Parathyroid adenoma (tissue), 2 donors: ENCODE data around the gene SH3BP2.

ENCODE experiments used
- H2AFZ ChIP-seq: fragments of 300-600 bp; sonication (generic); one replicate; pipeline ENCODE4 v1.7.0; 2017; ENCODE audit warnings: antibody characterized with exemption, mild to moderate bottlenecking
- H3K27ac ChIP-seq: fragments of 300-600 bp; sonication (generic); one replicate; pipeline ENCODE4 v1.7.0; 2017
- H3K27me3 ChIP-seq: fragments of 300-600 bp; sonication (generic); one replicate; pipeline ENCODE4 v1.7.0; 2017; ENCODE audit warnings: low read length; ENCODE audit not compliant: control insufficient read depth, insufficient read depth
- H3K36me3 ChIP-seq: fragments of 300-600 bp; sonication (generic); one replicate; pipeline ENCODE4 v1.7.0; 2017; ENCODE audit warnings: low read length; ENCODE audit not compliant: control insufficient read depth, insufficient read depth
- H3K4me1 ChIP-seq: fragments of 300-600 bp; sonication (generic); one replicate; pipeline ENCODE4 v1.7.0; 2017; ENCODE audit warnings: control low read depth
- H3K4me2 ChIP-seq: fragments of 300-600 bp; sonication (generic); one replicate; pipeline ENCODE4 v1.7.0; 2017; ENCODE audit warnings: low read length
- H3K4me3 ChIP-seq: fragments of 300-600 bp; sonication (generic); one replicate; pipeline ENCODE4 v1.7.0; 2017; ENCODE audit warnings: low read depth, low read length
- H3K79me2 ChIP-seq: fragments of 300-600 bp; sonication (generic); one replicate; pipeline ENCODE4 v1.7.0; 2017; ENCODE audit warnings: control low read depth
- H3K9ac ChIP-seq: fragments of 300-600 bp; sonication (generic); one replicate; pipeline ENCODE4 v1.7.0; 2017; ENCODE audit warnings: mild to moderate bottlenecking
- H3K9me3 ChIP-seq: fragments of 300-600 bp; sonication (generic); one replicate; pipeline ENCODE4 v1.7.0; 2017; ENCODE audit warnings: low read length; ENCODE audit not compliant: control insufficient read depth
- TF ChIP-seq, protein P1 (sequence below): fragments of 300-600 bp; sonication (generic); IDR thresholded peaks from one replicate; pipeline ENCODE4 v1.7.0; 2017; ENCODE audit warnings: antibody characterized with exemption, mild to moderate bottlenecking
- donor health status: primary hyperparathyroidism.

The SH3BP2 gene, protein sequence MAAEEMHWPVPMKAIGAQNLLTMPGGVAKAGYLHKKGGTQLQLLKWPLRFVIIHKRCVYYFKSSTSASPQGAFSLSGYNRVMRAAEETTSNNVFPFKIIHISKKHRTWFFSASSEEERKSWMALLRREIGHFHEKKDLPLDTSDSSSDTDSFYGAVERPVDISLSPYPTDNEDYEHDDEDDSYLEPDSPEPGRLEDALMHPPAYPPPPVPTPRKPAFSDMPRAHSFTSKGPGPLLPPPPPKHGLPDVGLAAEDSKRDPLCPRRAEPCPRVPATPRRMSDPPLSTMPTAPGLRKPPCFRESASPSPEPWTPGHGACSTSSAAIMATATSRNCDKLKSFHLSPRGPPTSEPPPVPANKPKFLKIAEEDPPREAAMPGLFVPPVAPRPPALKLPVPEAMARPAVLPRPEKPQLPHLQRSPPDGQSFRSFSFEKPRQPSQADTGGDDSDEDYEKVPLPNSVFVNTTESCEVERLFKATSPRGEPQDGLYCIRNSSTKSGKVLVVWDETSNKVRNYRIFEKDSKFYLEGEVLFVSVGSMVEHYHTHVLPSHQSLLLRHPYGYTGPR

DNA sequence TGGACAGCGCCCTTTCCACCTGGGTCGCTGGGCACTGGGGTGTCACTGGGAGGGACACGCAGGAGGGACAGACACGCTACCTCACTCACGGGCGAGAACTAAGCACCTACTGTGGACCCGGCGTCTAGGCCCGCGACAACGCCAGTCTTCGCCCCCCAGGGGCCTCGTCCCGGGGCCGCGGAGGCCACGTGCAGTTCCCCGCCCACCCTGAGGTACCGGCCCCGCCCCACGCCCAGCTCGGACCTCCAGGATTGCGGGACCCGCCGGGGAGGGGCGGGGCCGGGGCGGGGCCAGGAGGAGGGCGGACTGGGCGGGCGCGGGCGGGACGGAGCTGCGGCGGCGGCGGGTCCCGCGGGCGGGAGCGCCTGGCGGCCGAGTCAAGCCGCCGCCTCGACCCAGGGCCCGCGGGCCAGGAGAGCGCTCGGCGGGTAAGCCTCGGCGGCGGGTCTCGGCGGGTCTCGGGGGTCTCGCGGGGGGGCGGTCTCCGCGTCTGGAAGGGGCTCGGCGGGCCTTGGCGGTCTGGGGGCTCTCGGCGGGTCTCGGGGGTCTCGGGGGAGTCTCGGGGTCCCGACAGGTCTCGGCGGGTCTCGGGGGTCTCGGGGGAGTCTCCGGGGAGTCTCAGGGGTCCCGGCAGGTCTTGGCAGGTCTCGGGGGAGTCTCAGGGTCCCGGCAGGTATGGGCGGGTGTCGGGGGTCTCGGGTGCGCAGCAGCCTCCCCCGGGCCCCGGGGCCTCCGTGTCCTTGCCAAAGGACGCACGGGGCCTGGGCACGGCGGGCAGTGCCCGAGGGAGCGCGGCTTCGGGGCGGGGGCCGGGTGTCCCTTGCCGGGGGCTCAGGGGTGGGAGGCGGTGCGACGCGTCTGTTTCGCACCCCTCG, at the start of gene SH3BP2:
Gene SH3BP2, plus strand, starts transcription at position 375 of the 875 bp plus-strand sequence. CDS start 27,533 bp downstream, outside the sequence.
- H3K4me2 ChIP-seq, result peak within 1 kb of the TSS; percentile 88
- peaks cover 36% of the 10 kb centered on the region for H3K4me1 ChIP-seq

GRCh38 chr4:2743518-2744445, 49.1 kb upstream of the SH3BP2 start:
- Histone ChIP-seq H3K4me1 (no peaks in the 10 kb centered on the region), H3K4me3 (no peak overlapping the region), H2AFZ (no peak overlapping the region), H3K4me2 (no peak overlapping the region), H3K9ac (no peak overlapping the region), H3K27me3 (no peaks in the 10 kb centered on the region), H3K36me3 (no peaks in the 10 kb centered on the region), H3K27ac (no peak overlapping the region), H3K79me2 (no peaks in the 10 kb centered on the region), H3K9me3 (no peaks in the 10 kb centered on the region)
- TF ChIP-seq, protein P1, sequence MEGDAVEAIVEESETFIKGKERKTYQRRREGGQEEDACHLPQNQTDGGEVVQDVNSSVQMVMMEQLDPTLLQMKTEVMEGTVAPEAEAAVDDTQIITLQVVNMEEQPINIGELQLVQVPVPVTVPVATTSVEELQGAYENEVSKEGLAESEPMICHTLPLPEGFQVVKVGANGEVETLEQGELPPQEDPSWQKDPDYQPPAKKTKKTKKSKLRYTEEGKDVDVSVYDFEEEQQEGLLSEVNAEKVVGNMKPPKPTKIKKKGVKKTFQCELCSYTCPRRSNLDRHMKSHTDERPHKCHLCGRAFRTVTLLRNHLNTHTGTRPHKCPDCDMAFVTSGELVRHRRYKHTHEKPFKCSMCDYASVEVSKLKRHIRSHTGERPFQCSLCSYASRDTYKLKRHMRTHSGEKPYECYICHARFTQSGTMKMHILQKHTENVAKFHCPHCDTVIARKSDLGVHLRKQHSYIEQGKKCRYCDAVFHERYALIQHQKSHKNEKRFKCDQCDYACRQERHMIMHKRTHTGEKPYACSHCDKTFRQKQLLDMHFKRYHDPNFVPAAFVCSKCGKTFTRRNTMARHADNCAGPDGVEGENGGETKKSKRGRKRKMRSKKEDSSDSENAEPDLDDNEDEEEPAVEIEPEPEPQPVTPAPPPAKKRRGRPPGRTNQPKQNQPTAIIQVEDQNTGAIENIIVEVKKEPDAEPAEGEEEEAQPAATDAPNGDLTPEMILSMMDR, result no peak

More for the DNA sequence above, at the start of gene SH3BP2:
- Histone ChIP-seq H2AFZ (peak within 1 kb of the TSS; percentile 66), H3K4me3 (peak within 1 kb of the TSS; percentile 63), H3K79me2 (no peaks in the 10 kb centered on the region), H3K9ac (no peak within 1 kb of the TSS), H3K36me3 (no peaks in the 10 kb centered on the region), H3K27ac (peak within 1 kb of the TSS; percentile 95), H3K9me3 (no peaks in the 10 kb centered on the region), H3K27me3 (no peaks in the 10 kb centered on the region)
- TF ChIP-seq, protein P1, result no peak

DNA sequence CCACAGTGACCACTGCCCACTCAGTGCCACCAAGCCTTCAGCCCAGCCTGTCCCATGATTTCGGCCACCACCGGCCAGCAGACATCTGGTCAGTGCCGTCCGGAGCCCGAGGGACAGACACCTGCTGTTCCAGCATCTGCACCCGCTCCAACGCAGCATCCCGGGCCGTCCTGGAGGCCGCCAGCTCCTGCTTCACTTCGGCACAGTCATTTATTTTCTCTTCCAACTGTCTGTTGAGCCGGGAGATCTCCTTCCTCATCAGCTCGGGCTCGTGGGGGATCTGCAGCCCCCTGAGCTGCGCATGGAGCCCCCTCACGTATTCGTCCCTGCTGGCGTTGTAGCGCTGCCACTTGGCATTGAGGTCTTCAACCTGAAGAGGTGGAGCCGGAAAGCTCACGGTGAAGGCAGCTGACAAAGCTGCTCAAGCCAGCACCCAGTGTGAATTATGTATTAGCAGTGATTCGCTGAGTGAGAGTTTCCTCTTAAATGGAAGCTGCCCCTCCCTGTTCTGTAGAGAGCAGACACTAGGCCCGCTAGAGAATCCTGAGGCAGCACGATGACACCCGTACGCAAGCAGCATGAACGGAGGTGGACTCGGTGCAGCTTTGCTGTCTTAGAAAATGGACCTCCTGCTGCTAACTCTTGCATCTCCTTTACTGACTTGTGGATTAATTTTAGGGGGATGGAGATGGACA, 48.2 kb upstream of the SH3BP2 start:
- no peaks in the 10 kb centered on the region for H3K4me1 ChIP-seq
- TF ChIP-seq, protein P1, result no peak
- no peak overlapping the region for H2AFZ ChIP-seq
- no peak overlapping the region for H3K4me2 ChIP-seq
- no peak overlapping the region for H3K27ac ChIP-seq
- no peaks in the 10 kb centered on the region for H3K9me3 ChIP-seq
- H3K36me3 ChIP-seq, result no peaks in the 10 kb centered on the region
- no peaks in the 10 kb centered on the region for H3K27me3 ChIP-seq
- no peak overlapping the region for H3K4me3 ChIP-seq
- no peaks in the 10 kb centered on the region for H3K79me2 ChIP-seq
- H3K9ac ChIP-seq, result no peak overlapping the region

- H3K9me3 ChIP-seq, result no peaks in the 10 kb centered on the region
- H3K36me3 ChIP-seq, result no peaks in the 10 kb centered on the region
- no peaks in the 10 kb centered on the region for H3K4me1 ChIP-seq
- H3K9ac ChIP-seq, result no peak overlapping the region
- no peak overlapping the region for H3K4me2 ChIP-seq
- no peaks in the 10 kb centered on the region for H3K79me2 ChIP-seq
- H3K27me3 ChIP-seq, result no peaks in the 10 kb centered on the region
- TF ChIP-seq, protein P1, result no peak
- no peak overlapping the region for H2AFZ ChIP-seq
- H3K27ac ChIP-seq, result no peak overlapping the region
- no peak overlapping the region for H3K4me3 ChIP-seq
Measured at GRCh38 chr4:2745516-2745915, 47.4 kb upstream of the SH3BP2 start.
